ENCODE measurements around the gene STX8.
"Not testable (repeated sequence)": the region's sequence is repeated elsewhere in the genome, so short reads cannot be mapped to it uniquely, and the experiment has no call there.

The STX8 gene

GRCh38 chr17:9361188-9361955, 214.2 kb downstream of the STX8 start:
- Mint-ChIP-seq H3K9me3 (no peaks in the 10 kb centered on the region), H3K4me3 (no peak overlapping the region), H3K27me3 (no peaks in the 10 kb centered on the region), H3K4me1 (ENCODE audit: low read depth) (peaks cover 20% of the 10 kb centered on the region), H3K36me3 (ENCODE audit: low read depth) (no peaks in the 10 kb centered on the region), H3K27ac (no peak overlapping the region)
- no peak for DNase-seq

GRCh38 chr17:9360677-9361081, 214.9 kb downstream of the STX8 start:
- DNase-seq = no peak
- no peak overlapping the region for H3K27ac Mint-ChIP-seq
- peaks cover 20% of the 10 kb centered on the region for H3K4me1 Mint-ChIP-seq (ENCODE audit: low read depth)
- no peak overlapping the region for H3K4me3 Mint-ChIP-seq
- no peaks in the 10 kb centered on the region for H3K36me3 Mint-ChIP-seq (ENCODE audit: low read depth)
- H3K27me3 Mint-ChIP-seq = no peaks in the 10 kb centered on the region
- H3K9me3 Mint-ChIP-seq = no peaks in the 10 kb centered on the region

GRCh38 chr17:9356488-9356911, 219.1 kb downstream of the STX8 start:
- DNase-seq = no peak
- Mint-ChIP-seq H3K4me1 (ENCODE audit: low read depth) (no peaks in the 10 kb centered on the region), H3K27me3 (no peaks in the 10 kb centered on the region), H3K27ac (no peak overlapping the region), H3K4me3 (no peak overlapping the region), H3K36me3 (ENCODE audit: low read depth) (peaks cover 2% of the 10 kb centered on the region), H3K9me3 (no peaks in the 10 kb centered on the region)

- Mint-ChIP-seq H3K4me1 (ENCODE audit: low read depth) (no peaks in the 10 kb centered on the region), H3K27me3 (no peaks in the 10 kb centered on the region), H3K27ac (no peak overlapping the region), H3K9me3 (no peaks in the 10 kb centered on the region), H3K4me3 (no peak overlapping the region), H3K36me3 (ENCODE audit: low read depth) (peaks cover 5% of the 10 kb centered on the region)
- no peak for DNase-seq
Observed at GRCh38 chr17:9355846-9356245, 219.8 kb downstream of the STX8 start.

- not testable (repeated sequence) for H3K36me3 Mint-ChIP-seq (ENCODE audit: low read depth); H3K27me3 Mint-ChIP-seq; H3K4me3 Mint-ChIP-seq; H3K27ac Mint-ChIP-seq; H3K9me3 Mint-ChIP-seq; H3K4me1 Mint-ChIP-seq (ENCODE audit: low read depth); DNase-seq
Observed at GRCh38 chr17:9355231-9355630, 220.4 kb downstream of the STX8 start.

GRCh38 chr17:9350080-9350479, 225.5 kb downstream of the STX8 start:
- Mint-ChIP-seq H3K27me3 (no peaks in the 10 kb centered on the region), H3K27ac (no peak overlapping the region), H3K4me3 (no peak overlapping the region), H3K9me3 (no peaks in the 10 kb centered on the region), H3K4me1 (ENCODE audit: low read depth) (peaks cover 13% of the 10 kb centered on the region), H3K36me3 (ENCODE audit: low read depth) (peaks cover 5% of the 10 kb centered on the region)
- DNase-seq = no peak

- no peak for DNase-seq
- peak overlapping the region; percentile 57 for H3K27ac Mint-ChIP-seq
- H3K36me3 Mint-ChIP-seq (ENCODE audit: low read depth) = peaks cover 3% of the 10 kb centered on the region
Observed at GRCh38 chr17:9346296-9346926, 229.2 kb downstream of the STX8 start.

DNA sequence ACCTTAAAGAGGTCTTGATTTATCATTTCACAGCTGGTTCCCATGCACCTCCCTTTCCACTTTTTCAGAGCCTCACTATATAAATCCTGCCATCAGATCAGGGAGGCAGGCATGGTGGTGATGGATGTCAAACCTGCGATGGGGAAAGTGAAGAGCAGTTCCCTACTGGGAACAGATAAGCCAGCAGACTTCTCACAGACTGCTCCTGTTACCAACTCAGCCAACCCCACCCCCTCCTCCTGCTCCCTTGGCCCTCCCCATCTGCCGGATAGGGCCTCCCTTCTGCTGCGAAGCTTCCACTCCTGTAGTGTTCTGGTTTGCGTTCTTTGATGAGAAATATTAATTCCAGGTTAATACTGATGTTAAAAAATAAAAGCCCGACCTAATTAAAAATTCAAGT, 232.1 kb downstream of the STX8 start:
- DNase-seq = no peak
- H3K4me3 Mint-ChIP-seq = no peak overlapping the region
- peaks cover under 1% of the 10 kb centered on the region for H3K9me3 Mint-ChIP-seq
- H3K27me3 Mint-ChIP-seq = no peaks in the 10 kb centered on the region
- peaks cover 6% of the 10 kb centered on the region for H3K36me3 Mint-ChIP-seq (ENCODE audit: low read depth)
- peaks cover 10% of the 10 kb centered on the region for H3K4me1 Mint-ChIP-seq (ENCODE audit: low read depth)
- H3K27ac Mint-ChIP-seq = no peak overlapping the region

More at GRCh38 chr17:9346296-9346926, 229.2 kb downstream of the STX8 start:
- peaks cover 13% of the 10 kb centered on the region for H3K4me1 Mint-ChIP-seq (ENCODE audit: low read depth)
- H3K9me3 Mint-ChIP-seq = no peaks in the 10 kb centered on the region
- H3K4me3 Mint-ChIP-seq = no peak overlapping the region
- no peaks in the 10 kb centered on the region for H3K27me3 Mint-ChIP-seq

GRCh38 chr17:9342225-9342624, 233.4 kb downstream of the STX8 start:
- no peak for DNase-seq
- Mint-ChIP-seq H3K4me1 (ENCODE audit: low read depth) (peaks cover 10% of the 10 kb centered on the region), H3K4me3 (no peak overlapping the region), H3K27me3 (no peaks in the 10 kb centered on the region), H3K36me3 (ENCODE audit: low read depth) (peaks cover 14% of the 10 kb centered on the region), H3K9me3 (peaks cover 5% of the 10 kb centered on the region), H3K27ac (no peak overlapping the region)

- Mint-ChIP-seq H3K4me3 (no peak overlapping the region), H3K4me1 (ENCODE audit: low read depth) (peaks cover under 1% of the 10 kb centered on the region), H3K27ac (no peak overlapping the region), H3K27me3 (no peaks in the 10 kb centered on the region), H3K36me3 (ENCODE audit: low read depth) (peaks cover 28% of the 10 kb centered on the region), H3K9me3 (peaks cover 11% of the 10 kb centered on the region)
- DNase-seq = no peak
Observed at GRCh38 chr17:9339958-9340357, 235.7 kb downstream of the STX8 start.

GRCh38 chr17:9339482-9339881, 236.1 kb downstream of the STX8 start:
- not testable (repeated sequence) for H3K27me3 Mint-ChIP-seq; H3K27ac Mint-ChIP-seq; DNase-seq; H3K4me1 Mint-ChIP-seq (ENCODE audit: low read depth); H3K4me3 Mint-ChIP-seq
- Mint-ChIP-seq H3K9me3 (peaks cover 16% of the 10 kb centered on the region), H3K36me3 (ENCODE audit: low read depth) (peaks cover 32% of the 10 kb centered on the region)

DNA sequence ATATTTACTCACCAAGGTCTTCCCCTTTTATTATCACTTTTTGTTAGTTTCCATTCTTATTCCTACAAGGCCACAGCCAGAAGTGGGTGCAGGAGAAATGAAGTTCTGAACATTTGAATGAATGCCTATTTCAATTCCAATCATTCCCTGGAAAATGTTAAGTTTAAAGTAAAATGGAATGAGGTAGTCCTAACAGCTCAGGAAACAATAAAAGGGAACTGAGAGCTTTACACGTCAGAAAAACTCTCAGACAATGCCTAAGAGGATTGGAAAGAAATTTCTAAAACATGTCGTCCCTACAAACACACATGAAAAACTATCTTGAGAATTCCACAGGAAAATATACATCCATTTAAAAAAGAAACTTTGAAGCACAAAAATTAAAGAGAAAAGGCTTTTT, 238.8 kb downstream of the STX8 start:
- H3K4me3 Mint-ChIP-seq = no peak overlapping the region

GRCh38 chr17:9334536-9335446, 240.8 kb downstream of the STX8 start:
- Mint-ChIP-seq H3K27me3 (no peaks in the 10 kb centered on the region), H3K9me3 (peaks cover 18% of the 10 kb centered on the region), H3K4me3 (no peak overlapping the region), H3K4me1 (ENCODE audit: low read depth) (peaks cover 3% of the 10 kb centered on the region), H3K36me3 (ENCODE audit: low read depth) (peaks cover 37% of the 10 kb centered on the region), H3K27ac (no peak overlapping the region)
- no peak for DNase-seq

More for the DNA sequence above, 238.8 kb downstream of the STX8 start:
- Mint-ChIP-seq H3K4me1 (ENCODE audit: low read depth) (peaks cover 3% of the 10 kb centered on the region), H3K27me3 (no peaks in the 10 kb centered on the region), H3K36me3 (ENCODE audit: low read depth) (peaks cover 38% of the 10 kb centered on the region), H3K27ac (no peak overlapping the region), H3K9me3 (peaks cover 18% of the 10 kb centered on the region)
- DNase-seq = no peak

DNA sequence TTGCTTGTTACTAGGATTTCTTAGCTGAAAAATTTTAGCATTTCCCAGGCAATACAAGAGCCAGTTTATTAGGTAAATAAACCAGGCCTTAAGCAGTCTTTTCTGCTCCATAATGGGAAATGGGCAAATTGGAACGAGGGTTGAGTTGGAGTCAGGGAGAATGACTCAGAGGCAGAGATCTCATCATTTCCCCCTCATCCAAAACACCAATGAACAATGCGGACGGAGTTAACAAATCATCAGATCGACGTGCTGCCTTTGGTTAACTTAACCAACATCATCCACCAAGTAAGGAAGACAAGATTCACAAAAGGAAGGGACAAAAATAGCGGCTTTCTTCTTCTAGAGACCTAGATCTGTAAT, 243.5 kb downstream of the STX8 start:
- no peaks in the 10 kb centered on the region for H3K27me3 Mint-ChIP-seq
- no peak overlapping the region for H3K27ac Mint-ChIP-seq
- H3K36me3 Mint-ChIP-seq (ENCODE audit: low read depth) = peaks cover 26% of the 10 kb centered on the region
- DNase-seq = no peak
- peaks cover 13% of the 10 kb centered on the region for H3K9me3 Mint-ChIP-seq
- peaks cover 3% of the 10 kb centered on the region for H3K4me1 Mint-ChIP-seq (ENCODE audit: low read depth)
- no peak overlapping the region for H3K4me3 Mint-ChIP-seq

All from activated T-cell treated with anti-CD3 and anti-CD28 coated beads, Interleukin-2, amount 50 U/mL, for 24 hours (primary cell).